Skeletal muscle satellite cell (primary cell): ENCODE measurements around the gene PDE5A.
"Not testable (repeated sequence)": the region's sequence is repeated elsewhere in the genome, so short reads cannot be mapped to it uniquely, and the experiment has no call there.

Source experiments
- H3K27me3 ChIP-seq: 2 replicates; pipeline ENCODE4 v1.7.0; 2013; ENCODE audit warnings: low read length; ENCODE audit not compliant: control insufficient read depth, insufficient read depth
- H3K36me3 ChIP-seq: 2 replicates; pipeline ENCODE4 v1.7.0; 2013; ENCODE audit warnings: mild to moderate bottlenecking, control low read depth, low read length; ENCODE audit not compliant: insufficient read depth
- H3K4me1 ChIP-seq: 2 replicates; pipeline ENCODE4 v1.7.0; 2013; ENCODE audit warnings: low read length; ENCODE audit not compliant: control insufficient read depth, insufficient read depth
- H3K4me2 ChIP-seq: 2 replicates; pipeline ENCODE4 v1.7.0; 2013; ENCODE audit warnings: mild to moderate bottlenecking, low read length
- H3K4me3 ChIP-seq: 2 replicates; pipeline ENCODE4 v1.7.0; 2013; ENCODE audit warnings: low read length
- H3K9ac ChIP-seq: 2 replicates; pipeline ENCODE4 v1.7.0; 2013; ENCODE audit warnings: mild to moderate bottlenecking, low read depth, low read length, moderate library complexity
- H3K9me3 ChIP-seq: replicated peaks from 2 replicates; pipeline ENCODE4 v1.7.0; 2013; ENCODE audit warnings: mild to moderate bottlenecking, control low read depth, low read length

Gene PDE5A

GRCh38 chr4:119662612-119663011, 34.0 kb upstream of the PDE5A start:
- not testable (repeated sequence) for H3K36me3 ChIP-seq, H3K9me3 ChIP-seq, H3K4me2 ChIP-seq, H3K27me3 ChIP-seq, H3K4me3 ChIP-seq, H3K4me1 ChIP-seq, H3K9ac ChIP-seq

GRCh38 chr4:119661231-119661630, 32.6 kb upstream of the PDE5A start:
- no peaks in the 10 kb centered on the region for H3K9me3 ChIP-seq
- no peak overlapping the region for H3K4me2 ChIP-seq
- no peak overlapping the region for H3K4me3 ChIP-seq
- H3K4me1 ChIP-seq, result peaks cover 13% of the 10 kb centered on the region
- no peak overlapping the region for H3K9ac ChIP-seq
- no peaks in the 10 kb centered on the region for H3K36me3 ChIP-seq
- no peaks in the 10 kb centered on the region for H3K27me3 ChIP-seq

GRCh38 chr4:119659576-119659975, 31.0 kb upstream of the PDE5A start:
- no peaks in the 10 kb centered on the region for H3K9me3 ChIP-seq
- peaks cover 13% of the 10 kb centered on the region for H3K4me1 ChIP-seq

GRCh38 chr4:119657111-119657611, 28.6 kb upstream of the PDE5A start:
- Histone ChIP-seq H3K27me3 (no peaks in the 10 kb centered on the region), H3K4me3 (no peak overlapping the region), H3K4me1 (peaks cover 25% of the 10 kb centered on the region), H3K36me3 (no peaks in the 10 kb centered on the region), H3K9ac (no peak overlapping the region), H3K4me2 (no peak overlapping the region), H3K9me3 (no peaks in the 10 kb centered on the region)

More at GRCh38 chr4:119659576-119659975, 31.0 kb upstream of the PDE5A start:
- H3K4me3 ChIP-seq, result no peak overlapping the region
- H3K4me2 ChIP-seq, result no peak overlapping the region
- H3K36me3 ChIP-seq, result no peaks in the 10 kb centered on the region
- no peaks in the 10 kb centered on the region for H3K27me3 ChIP-seq
- H3K9ac ChIP-seq, result no peak overlapping the region

- no peak overlapping the region for H3K9ac ChIP-seq
- H3K9me3 ChIP-seq, result no peaks in the 10 kb centered on the region
- no peak overlapping the region for H3K4me3 ChIP-seq
- H3K4me2 ChIP-seq, result no peak overlapping the region
- no peaks in the 10 kb centered on the region for H3K36me3 ChIP-seq
- H3K27me3 ChIP-seq, result no peaks in the 10 kb centered on the region
- peaks cover 28% of the 10 kb centered on the region for H3K4me1 ChIP-seq
These were observed 27.7 kb upstream of the PDE5A start for GRCh38 chr4:119656342-119656741.

- Histone ChIP-seq H3K9ac (no peak overlapping the region), H3K4me2 (no peak overlapping the region), H3K9me3 (no peaks in the 10 kb centered on the region), H3K36me3 (no peaks in the 10 kb centered on the region), H3K4me3 (no peak overlapping the region), H3K4me1 (peaks cover 28% of the 10 kb centered on the region), H3K27me3 (no peaks in the 10 kb centered on the region)
These were observed 26.7 kb upstream of the PDE5A start for GRCh38 chr4:119655111-119655837.

- Histone ChIP-seq H3K4me3 (no peak overlapping the region), H3K4me2 (no peak overlapping the region), H3K9me3 (no peaks in the 10 kb centered on the region), H3K9ac (no peak overlapping the region), H3K4me1 (peaks cover 25% of the 10 kb centered on the region), H3K27me3 (no peaks in the 10 kb centered on the region), H3K36me3 (no peaks in the 10 kb centered on the region)
These were observed 25.4 kb upstream of the PDE5A start for GRCh38 chr4:119653990-119654389.

GRCh38 chr4:119652998-119653397, 24.4 kb upstream of the PDE5A start:
- H3K9me3 ChIP-seq, result no peaks in the 10 kb centered on the region
- H3K4me3 ChIP-seq, result no peak overlapping the region
- H3K27me3 ChIP-seq, result no peaks in the 10 kb centered on the region
- no peak overlapping the region for H3K9ac ChIP-seq
- peaks cover 25% of the 10 kb centered on the region for H3K4me1 ChIP-seq
- H3K36me3 ChIP-seq, result no peaks in the 10 kb centered on the region
- no peak overlapping the region for H3K4me2 ChIP-seq

GRCh38 chr4:119648398-119648797, 19.8 kb upstream of the PDE5A start:
- Histone ChIP-seq H3K36me3 (no peaks in the 10 kb centered on the region), H3K4me1 (peaks cover 18% of the 10 kb centered on the region), H3K9me3 (no peaks in the 10 kb centered on the region), H3K4me2 (no peak overlapping the region), H3K27me3 (no peaks in the 10 kb centered on the region), H3K9ac (no peak overlapping the region), H3K4me3 (no peak overlapping the region)

- no peaks in the 10 kb centered on the region for H3K27me3 ChIP-seq
- no peak overlapping the region for H3K4me3 ChIP-seq
- no peak overlapping the region for H3K9ac ChIP-seq
- no peak overlapping the region for H3K4me2 ChIP-seq
- H3K36me3 ChIP-seq, result no peaks in the 10 kb centered on the region
- H3K9me3 ChIP-seq, result no peaks in the 10 kb centered on the region
- peaks cover 11% of the 10 kb centered on the region for H3K4me1 ChIP-seq
These were observed 19.0 kb upstream of the PDE5A start for GRCh38 chr4:119647558-119647957.

GRCh38 chr4:119646347-119647071, 17.9 kb upstream of the PDE5A start:
- Histone ChIP-seq H3K4me1 (peaks cover 4% of the 10 kb centered on the region), H3K27me3 (no peaks in the 10 kb centered on the region), H3K4me2 (no peak overlapping the region), H3K36me3 (no peaks in the 10 kb centered on the region), H3K9ac (no peak overlapping the region), H3K9me3 (no peaks in the 10 kb centered on the region), H3K4me3 (no peak overlapping the region)
